LNCAP (cell line): ENCODE results near the gene PDZD4.

Experiments
- TF ChIP-seq, protein P1 (sequence below): fragments of 450-650 bp; IDR thresholded peaks from 2 replicates; pipeline ENCODE4 v1.5.1; 2017; ENCODE audit warnings: mild to moderate bottlenecking

The PDZD4 gene

DNA sequence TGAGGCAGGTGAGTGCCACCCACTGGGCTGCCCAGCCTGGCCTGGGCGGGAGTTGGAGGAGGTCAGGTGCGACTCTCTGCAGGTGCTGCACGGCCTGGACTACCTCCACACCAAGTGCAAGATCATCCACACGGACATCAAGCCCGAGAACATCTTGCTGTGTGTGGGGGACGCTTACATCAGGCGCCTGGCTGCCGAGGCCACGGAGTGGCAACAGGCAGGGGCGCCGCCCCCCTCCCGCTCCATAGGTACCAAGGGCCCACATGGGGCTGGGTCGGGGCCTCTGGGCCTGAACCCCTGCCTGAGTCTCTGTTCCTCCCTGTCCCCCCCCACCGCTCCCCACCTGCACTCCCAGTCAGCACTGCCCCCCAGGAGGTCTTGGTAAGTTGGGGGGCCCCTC is 47.5 kb downstream of the PDZD4 start:
- TF ChIP-seq, protein P1, sequence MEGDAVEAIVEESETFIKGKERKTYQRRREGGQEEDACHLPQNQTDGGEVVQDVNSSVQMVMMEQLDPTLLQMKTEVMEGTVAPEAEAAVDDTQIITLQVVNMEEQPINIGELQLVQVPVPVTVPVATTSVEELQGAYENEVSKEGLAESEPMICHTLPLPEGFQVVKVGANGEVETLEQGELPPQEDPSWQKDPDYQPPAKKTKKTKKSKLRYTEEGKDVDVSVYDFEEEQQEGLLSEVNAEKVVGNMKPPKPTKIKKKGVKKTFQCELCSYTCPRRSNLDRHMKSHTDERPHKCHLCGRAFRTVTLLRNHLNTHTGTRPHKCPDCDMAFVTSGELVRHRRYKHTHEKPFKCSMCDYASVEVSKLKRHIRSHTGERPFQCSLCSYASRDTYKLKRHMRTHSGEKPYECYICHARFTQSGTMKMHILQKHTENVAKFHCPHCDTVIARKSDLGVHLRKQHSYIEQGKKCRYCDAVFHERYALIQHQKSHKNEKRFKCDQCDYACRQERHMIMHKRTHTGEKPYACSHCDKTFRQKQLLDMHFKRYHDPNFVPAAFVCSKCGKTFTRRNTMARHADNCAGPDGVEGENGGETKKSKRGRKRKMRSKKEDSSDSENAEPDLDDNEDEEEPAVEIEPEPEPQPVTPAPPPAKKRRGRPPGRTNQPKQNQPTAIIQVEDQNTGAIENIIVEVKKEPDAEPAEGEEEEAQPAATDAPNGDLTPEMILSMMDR = no peak

DNA sequence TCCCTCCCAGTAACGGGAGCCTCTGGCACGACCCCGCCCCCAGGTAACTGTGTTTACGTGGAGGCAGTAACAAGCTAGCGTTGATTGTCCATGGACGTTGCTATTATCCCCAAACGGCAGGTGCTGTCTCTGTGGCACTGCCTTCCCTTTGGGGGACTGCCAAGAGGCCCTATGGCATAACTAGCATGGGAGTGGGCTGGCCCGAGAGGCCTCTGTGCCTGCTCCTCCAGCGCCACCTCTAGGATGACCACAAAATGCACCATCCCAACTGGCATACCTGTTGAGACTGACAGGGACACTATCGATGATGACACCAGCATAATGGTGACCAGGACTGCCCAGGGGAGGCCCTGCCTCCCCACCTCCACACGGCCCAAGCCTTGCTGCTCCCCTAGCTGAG is 48.0 kb downstream of the PDZD4 start:
- TF ChIP-seq, protein P1 = no peak

DNA sequence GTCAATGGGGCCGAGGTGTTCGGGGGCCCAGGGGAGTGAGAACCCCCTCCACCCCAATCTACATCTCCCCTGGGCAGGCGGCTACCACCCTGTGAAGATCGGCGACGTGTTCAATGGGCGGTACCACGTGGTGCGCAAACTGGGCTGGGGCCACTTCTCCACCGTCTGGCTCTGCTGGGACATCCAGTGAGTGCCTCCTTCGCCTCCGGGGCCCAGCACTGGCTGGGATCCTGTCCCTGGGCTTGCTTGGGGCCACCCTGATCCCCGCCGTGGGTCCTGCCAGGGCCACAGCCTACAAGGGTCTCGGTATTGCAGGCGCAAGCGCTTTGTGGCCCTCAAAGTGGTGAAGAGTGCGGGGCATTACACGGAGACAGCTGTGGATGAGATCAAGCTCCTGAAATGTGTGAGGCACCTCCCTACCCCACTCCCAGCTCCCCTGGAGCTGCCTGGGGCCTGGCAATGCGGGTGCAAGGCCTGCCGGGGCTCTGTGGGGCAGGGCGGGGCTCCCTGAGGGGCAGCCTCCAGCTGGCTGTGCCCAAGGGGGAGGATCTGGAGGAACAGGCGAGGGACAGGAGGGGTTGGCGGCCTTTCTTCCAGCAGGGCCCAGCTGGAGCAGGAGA is 48.8 kb downstream of the PDZD4 start:
- TF ChIP-seq, protein P1 = no peak

DNA sequence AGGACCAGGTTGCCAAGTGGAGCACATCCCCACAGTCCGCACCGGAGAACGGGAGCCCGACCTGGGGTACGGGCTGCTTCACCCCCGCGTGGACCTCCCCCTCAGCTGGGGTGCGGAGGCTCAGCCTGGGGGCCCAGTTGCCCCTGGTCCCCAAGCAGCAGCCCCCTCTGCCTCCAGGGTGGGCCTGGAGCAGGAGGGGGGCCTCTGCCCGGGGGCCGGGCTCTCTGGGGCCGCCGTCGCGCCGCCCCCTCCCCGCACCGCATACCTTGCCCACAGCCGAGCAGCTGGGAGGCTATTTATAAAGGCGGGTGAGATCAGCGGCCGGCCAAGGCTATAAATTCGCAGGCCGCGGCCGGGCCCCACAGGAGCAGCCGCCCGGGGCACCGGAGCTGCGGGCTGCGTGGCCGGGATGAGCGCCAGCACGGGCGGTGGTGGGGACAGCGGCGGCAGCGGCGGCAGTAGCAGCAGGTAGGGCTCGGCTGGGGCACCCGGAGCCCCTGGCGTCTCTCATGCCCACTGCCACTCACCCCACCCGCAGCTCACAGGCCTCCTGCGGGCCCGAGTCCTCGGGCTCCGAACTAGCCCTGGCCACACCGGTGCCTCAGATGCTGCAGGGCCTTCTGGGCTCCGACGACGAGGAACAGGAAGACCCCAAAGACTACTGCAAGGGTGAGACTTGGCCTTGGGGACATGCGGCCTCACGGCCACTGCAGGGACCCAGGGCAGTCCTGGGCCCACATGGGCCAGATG is 49.5 kb downstream of the PDZD4 start, which contains the start of gene SRPK3:
Gene SRPK3, plus strand, starts transcription at position 364 of the 750 bp plus-strand sequence. Its CDS starts 46 bp downstream, at position 410.
- TF ChIP-seq, protein P1 = no peak

DNA sequence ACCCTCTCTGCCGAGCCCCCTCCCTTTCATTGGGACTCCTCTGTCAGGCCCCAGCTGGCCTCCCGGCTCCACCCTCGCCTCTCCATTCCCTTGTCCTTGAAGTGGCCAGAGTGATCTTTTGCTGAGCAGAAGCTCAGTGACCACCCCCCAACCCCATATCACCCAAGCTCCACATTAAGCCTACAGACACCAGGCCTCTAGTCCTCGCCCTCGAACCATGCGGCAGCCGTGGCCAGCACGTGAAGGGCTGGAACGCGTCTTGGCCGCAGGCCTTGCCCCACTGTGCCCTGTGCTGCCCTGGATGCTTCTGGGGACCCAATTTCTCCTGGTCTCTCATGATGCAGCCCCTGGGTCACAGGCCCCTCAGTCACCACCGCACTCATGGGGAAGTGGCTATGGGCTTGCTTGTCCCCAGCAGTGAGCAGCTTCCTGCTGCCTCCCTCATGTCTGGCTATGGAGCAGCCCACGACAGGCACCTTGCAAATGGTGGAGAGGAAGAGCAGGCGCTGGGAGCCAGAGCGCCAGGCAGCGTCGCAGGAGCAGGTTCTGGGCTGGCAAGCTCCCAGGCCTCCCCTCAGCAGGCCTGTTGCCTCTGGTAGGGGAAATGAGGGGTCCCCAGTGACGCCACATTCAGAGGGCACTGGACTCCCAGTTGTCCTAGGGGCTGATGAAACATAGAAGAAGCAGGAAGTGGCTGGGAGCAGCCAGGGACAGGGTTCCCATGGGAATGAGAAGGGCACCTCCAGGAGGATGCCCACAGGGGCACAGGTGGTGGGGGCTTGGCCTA is 50.3 kb downstream of the PDZD4 start:
- TF ChIP-seq, protein P1 = no peak

DNA sequence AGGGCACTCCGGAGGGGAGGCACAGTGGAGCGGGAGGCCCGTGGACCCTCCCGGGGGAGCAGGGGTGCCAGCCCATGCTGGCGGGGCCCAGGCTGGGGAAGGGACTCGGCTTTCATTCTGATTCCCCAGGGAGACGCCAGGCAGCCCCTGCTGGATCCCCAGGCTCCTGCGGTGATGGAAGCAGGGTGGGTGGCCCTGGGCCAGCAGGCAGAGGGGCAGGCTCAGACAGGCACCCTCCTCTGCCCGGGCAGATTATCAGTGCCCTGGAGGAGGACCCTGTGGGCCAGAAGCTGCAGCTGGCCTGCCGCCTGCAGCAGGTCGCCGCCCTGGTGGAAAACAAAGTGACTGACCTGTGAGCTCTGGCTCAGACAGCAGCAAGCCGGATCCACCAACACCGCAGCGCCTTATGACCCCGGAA is 51.7 kb downstream of the PDZD4 start:
- TF ChIP-seq, protein P1 = peak; percentile 22; the same call in 1 of the 2 replicates

DNA sequence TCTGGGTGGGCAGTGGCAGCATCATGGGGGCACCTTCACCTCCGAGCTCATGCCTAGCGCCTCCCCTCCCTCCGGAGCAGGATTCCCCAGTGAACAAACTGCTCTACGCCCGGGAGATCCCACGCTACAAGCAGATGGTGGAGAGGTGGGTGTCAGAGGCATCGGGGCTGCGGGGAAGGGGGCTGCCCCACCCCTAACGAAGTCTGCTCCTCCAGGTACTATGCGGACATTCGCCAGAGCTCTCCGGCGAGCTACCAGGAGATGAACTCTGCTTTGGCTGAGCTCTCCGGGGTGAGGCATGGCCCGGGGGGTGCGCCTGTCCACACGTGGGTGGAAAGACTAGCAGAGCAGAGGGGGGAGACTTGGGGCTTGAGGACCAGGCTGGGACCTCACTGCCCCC is 52.2 kb downstream of the PDZD4 start:
- TF ChIP-seq, protein P1 = no peak
